SK-N-SH treated with all-trans-retinoic acid at 6 μM for 48 hours (cell line): Measurements from ENCODE around the gene RCAN1.

Source experiments
- ARNTL ChIP-seq: fragments of 450-650 bp; formaldehyde crosslinking; IDR thresholded peaks from 2 replicates; pipeline ENCODE4 v1.5.0; 2020; ENCODE audit warnings: low read depth, mild to moderate bottlenecking, moderate library complexity, borderline replicate concordance
- BACH2 ChIP-seq: fragments of 250-450 bp; sonication (Bioruptor Pico); IDR thresholded peaks from 2 replicates; pipeline ENCODE4 v1.9.0; 2021; ENCODE audit warnings: mild to moderate bottlenecking, borderline replicate concordance
- CSDC2 ChIP-seq: fragments of 250-450 bp; sonication (Bioruptor Pico); IDR thresholded peaks from 2 replicates; pipeline ENCODE4 v1.5.0; 2020; ENCODE audit warnings: mild to moderate bottlenecking, moderate library complexity
- ISL1 ChIP-seq: fragments of 250-450 bp; sonication (Bioruptor Pico); IDR thresholded peaks from 2 replicates; pipeline ENCODE4 v2.1.2; 2022; ENCODE audit warnings: mild to moderate bottlenecking, moderate library complexity
- RARB ChIP-seq: fragments of 250-450 bp; sonication (Bioruptor Pico); IDR thresholded peaks from 2 replicates; pipeline ENCODE4 v1.8.0; 2021; ENCODE audit warnings: mild to moderate bottlenecking, moderate library complexity
- TCF4 ChIP-seq: fragments of 250-450 bp; sonication (Bioruptor Pico); IDR thresholded peaks from 2 replicates; pipeline ENCODE4 v1.8.0; 2021; ENCODE audit warnings: mild to moderate bottlenecking, moderate library complexity, borderline replicate concordance
- ZC3H10 ChIP-seq: fragments of 250-450 bp; sonication (Bioruptor Pico); IDR thresholded peaks from 2 replicates; pipeline ENCODE4 v1.5.1; 2021; ENCODE audit warnings: mild to moderate bottlenecking, moderate library complexity
- ZFP3 ChIP-seq: fragments of 250-450 bp; sonication (Bioruptor Pico); IDR thresholded peaks from 2 replicates; pipeline ENCODE4 v1.5.0; 2020; ENCODE audit warnings: mild to moderate bottlenecking, moderate library complexity
- ZFP30 ChIP-seq: fragments of 450-650 bp; formaldehyde crosslinking; IDR thresholded peaks from 2 replicates; pipeline ENCODE4 v1.5.0; 2022; ENCODE audit warnings: mild to moderate bottlenecking, moderate library complexity
- ZNF70 ChIP-seq: fragments of 450-650 bp; formaldehyde crosslinking; IDR thresholded peaks from 2 replicates; pipeline ENCODE4 v1.5.0; 2020; ENCODE audit warnings: mild to moderate bottlenecking, moderate library complexity
- TF ChIP-seq, protein P1 (sequence below): fragments of 250-450 bp; sonication (Bioruptor Pico); IDR thresholded peaks from 2 replicates; pipeline ENCODE4 v1.8.0; 2021; ENCODE audit warnings: low read depth, mild to moderate bottlenecking, moderate library complexity, borderline replicate concordance
- TF ChIP-seq, protein P2 (sequence below): fragments of 250-450 bp; sonication (Bioruptor Pico); IDR thresholded peaks from 2 replicates; pipeline ENCODE4 v1.5.0; 2020; ENCODE audit warnings: mild to moderate bottlenecking, moderate library complexity
- TF ChIP-seq, protein P3 (sequence below): fragments of 250-450 bp; sonication (Bioruptor Pico); IDR thresholded peaks from 2 replicates; pipeline ENCODE4 v1.5.1; 2020; ENCODE audit warnings: low read depth, mild to moderate bottlenecking, moderate library complexity

DNA sequence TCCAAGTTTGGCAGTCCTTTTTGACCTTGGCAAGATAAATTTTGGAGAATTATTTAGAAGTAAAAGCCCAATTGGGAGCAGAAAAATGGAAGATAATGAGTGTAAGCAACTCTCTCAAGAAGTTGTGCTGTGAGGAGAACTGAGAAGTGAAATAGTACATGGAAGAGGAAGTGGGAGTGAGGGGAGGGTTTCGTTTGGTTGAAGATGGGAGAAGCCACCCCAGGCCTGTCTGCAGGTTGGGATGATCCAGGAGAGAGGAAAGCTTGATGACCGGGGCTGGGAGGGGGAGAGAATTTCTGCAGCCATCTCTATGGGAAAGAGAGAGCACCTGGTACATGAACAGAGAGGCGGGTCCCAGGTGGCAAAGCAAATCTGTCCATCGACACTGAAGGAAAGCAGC is 8.6 kb upstream of the RCAN1 start:
- TF ChIP-seq CSDC2 (CRISPR knock-in tag) (no peak), ARNTL (no peak), RARB (CRISPR knock-in tag) (no peak), ZC3H10 (CRISPR knock-in tag) (no peak), BACH2 (CRISPR knock-in tag) (no peak), ISL1 (CRISPR knock-in tag) (no peak), ZNF70 (CRISPR knock-in tag) (no peak), ZFP3 (CRISPR knock-in tag) (no peak), TCF4 (CRISPR knock-in tag) (no peak), ZFP30 (CRISPR knock-in tag) (no peak)
- TF ChIP-seq, protein P1, sequence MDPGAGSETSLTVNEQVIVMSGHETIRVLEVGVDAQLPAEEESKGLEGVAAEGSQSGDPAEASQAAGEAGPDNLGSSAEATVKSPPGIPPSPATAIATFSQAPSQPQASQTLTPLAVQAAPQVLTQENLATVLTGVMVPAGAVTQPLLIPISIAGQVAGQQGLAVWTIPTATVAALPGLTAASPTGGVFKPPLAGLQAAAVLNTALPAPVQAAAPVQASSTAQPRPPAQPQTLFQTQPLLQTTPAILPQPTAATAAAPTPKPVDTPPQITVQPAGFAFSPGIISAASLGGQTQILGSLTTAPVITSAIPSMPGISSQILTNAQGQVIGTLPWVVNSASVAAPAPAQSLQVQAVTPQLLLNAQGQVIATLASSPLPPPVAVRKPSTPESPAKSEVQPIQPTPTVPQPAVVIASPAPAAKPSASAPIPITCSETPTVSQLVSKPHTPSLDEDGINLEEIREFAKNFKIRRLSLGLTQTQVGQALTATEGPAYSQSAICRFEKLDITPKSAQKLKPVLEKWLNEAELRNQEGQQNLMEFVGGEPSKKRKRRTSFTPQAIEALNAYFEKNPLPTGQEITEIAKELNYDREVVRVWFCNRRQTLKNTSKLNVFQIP, result no peak
- TF ChIP-seq, protein P2, sequence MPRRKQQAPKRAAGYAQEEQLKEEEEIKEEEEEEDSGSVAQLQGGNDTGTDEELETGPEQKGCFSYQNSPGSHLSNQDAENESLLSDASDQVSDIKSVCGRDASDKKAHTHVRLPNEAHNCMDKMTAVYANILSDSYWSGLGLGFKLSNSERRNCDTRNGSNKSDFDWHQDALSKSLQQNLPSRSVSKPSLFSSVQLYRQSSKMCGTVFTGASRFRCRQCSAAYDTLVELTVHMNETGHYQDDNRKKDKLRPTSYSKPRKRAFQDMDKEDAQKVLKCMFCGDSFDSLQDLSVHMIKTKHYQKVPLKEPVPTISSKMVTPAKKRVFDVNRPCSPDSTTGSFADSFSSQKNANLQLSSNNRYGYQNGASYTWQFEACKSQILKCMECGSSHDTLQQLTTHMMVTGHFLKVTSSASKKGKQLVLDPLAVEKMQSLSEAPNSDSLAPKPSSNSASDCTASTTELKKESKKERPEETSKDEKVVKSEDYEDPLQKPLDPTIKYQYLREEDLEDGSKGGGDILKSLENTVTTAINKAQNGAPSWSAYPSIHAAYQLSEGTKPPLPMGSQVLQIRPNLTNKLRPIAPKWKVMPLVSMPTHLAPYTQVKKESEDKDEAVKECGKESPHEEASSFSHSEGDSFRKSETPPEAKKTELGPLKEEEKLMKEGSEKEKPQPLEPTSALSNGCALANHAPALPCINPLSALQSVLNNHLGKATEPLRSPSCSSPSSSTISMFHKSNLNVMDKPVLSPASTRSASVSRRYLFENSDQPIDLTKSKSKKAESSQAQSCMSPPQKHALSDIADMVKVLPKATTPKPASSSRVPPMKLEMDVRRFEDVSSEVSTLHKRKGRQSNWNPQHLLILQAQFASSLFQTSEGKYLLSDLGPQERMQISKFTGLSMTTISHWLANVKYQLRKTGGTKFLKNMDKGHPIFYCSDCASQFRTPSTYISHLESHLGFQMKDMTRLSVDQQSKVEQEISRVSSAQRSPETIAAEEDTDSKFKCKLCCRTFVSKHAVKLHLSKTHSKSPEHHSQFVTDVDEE, result no peak
- TF ChIP-seq, protein P3, sequence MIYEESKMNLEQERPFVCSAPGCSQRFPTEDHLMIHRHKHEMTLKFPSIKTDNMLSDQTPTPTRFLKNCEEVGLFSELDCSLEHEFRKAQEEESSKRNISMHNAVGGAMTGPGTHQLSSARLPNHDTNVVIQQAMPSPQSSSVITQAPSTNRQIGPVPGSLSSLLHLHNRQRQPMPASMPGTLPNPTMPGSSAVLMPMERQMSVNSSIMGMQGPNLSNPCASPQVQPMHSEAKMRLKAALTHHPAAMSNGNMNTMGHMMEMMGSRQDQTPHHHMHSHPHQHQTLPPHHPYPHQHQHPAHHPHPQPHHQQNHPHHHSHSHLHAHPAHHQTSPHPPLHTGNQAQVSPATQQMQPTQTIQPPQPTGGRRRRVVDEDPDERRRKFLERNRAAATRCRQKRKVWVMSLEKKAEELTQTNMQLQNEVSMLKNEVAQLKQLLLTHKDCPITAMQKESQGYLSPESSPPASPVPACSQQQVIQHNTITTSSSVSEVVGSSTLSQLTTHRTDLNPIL (CRISPR knock-in tag), result no peak
